Hepatocyte (in vitro differentiated cells): ENCODE data around the gene NLRP12. TPM values are rescaled to one million over a fixed set of nuclear protein-coding genes. Genes with fewer than 3 reads are reported as not detected.
"Not testable (repeated sequence)": the region's sequence is repeated elsewhere in the genome, so short reads cannot be mapped to it uniquely, and the experiment has no call there.

Source experiments
- DNase-seq: peaks from one replicate; pipeline ENCODE4 v3.0.0-alpha.2; 2016; ENCODE audit warnings: low spot score
- H2AFZ ChIP-seq: fragments of 200-600 bp; sonication (generic); 2 replicates; pipeline ENCODE4 v1.6.0; 2016; ENCODE audit warnings: antibody characterized with exemption, mild to moderate bottlenecking
- H3K27ac ChIP-seq: fragments of 200-600 bp; sonication (generic); 2 replicates; pipeline ENCODE4 v1.5.1; 2016; ENCODE audit warnings: mild to moderate bottlenecking
- H3K27me3 ChIP-seq: fragments of 200-600 bp; sonication (generic); 2 replicates; pipeline ENCODE4 v1.6.1; 2016
- H3K36me3 ChIP-seq: fragments of 200-600 bp; sonication (generic); replicated peaks from 2 replicates; pipeline ENCODE4 v1.5.1; 2016; ENCODE audit warnings: low read depth; ENCODE audit not compliant: insufficient read depth
- H3K4me1 ChIP-seq: fragments of 200-600 bp; sonication (generic); 2 replicates; pipeline ENCODE4 v1.5.1; 2016; ENCODE audit warnings: mild to moderate bottlenecking, moderate library complexity; ENCODE audit not compliant: insufficient read depth
- H3K4me2 ChIP-seq: fragments of 200-600 bp; sonication (generic); 2 replicates; pipeline ENCODE4 v1.6.0; 2016
- H3K4me3 ChIP-seq: fragments of 200-600 bp; sonication (generic); 2 replicates; pipeline ENCODE4 v1.5.1; 2016; ENCODE audit warnings: mild to moderate bottlenecking
- H3K79me2 ChIP-seq: fragments of 200-600 bp; sonication (generic); 2 replicates; pipeline ENCODE4 v1.6.0; 2017; ENCODE audit warnings: mild to moderate bottlenecking
- H3K9me2 ChIP-seq: fragments of 200-600 bp; sonication (generic); replicated peaks from 2 replicates; pipeline ENCODE4 v1.6.0; 2017; ENCODE audit warnings: mild to moderate bottlenecking; ENCODE audit not compliant: insufficient read depth
- H3K9me3 ChIP-seq: fragments of 200-600 bp; sonication (generic); 2 replicates; pipeline ENCODE4 v1.5.1; 2016; ENCODE audit warnings: low read depth, mild to moderate bottlenecking
- H4K20me1 ChIP-seq: fragments of 200-600 bp; sonication (generic); 2 replicates; pipeline ENCODE4 v1.6.0; 2016; ENCODE audit warnings: mild to moderate bottlenecking; ENCODE audit not compliant: insufficient read depth, poor library complexity, severe bottlenecking
- EZH2 ChIP-seq: fragments of 200-600 bp; sonication (generic); IDR thresholded peaks from 2 replicates; pipeline ENCODE4 v1.6.1; 2016; ENCODE audit warnings: antibody characterized with exemption, mild to moderate bottlenecking, borderline replicate concordance
- EZH2phosphoT487 ChIP-seq: fragments of 200-600 bp; sonication (generic); IDR thresholded peaks from one replicate; pipeline ENCODE4 v1.6.1; 2018; ENCODE audit warnings: antibody characterized with exemption, mild to moderate bottlenecking, low read depth, moderate library complexity; ENCODE audit not compliant: unreplicated experiment, severe bottlenecking
- WGBS: methylation state at CpG from one replicate; pipeline ENCODE4 v1.1.6; 2016; ENCODE audit warnings: low lambda C conversion rate; ENCODE audit errors: missing lambda C conversion rate; 5-methylcytosine and 5-hydroxymethylcytosine counted together
- polyA plus RNA-seq: library from polyadenylated mRNA; unstranded; fragments of >200 nt; fragmentation: Nextera tagmentation; extraction: Ambion mirVana; gene quantifications from 2 replicates; pipeline ENCODE4 v1.2.1, GENCODE V29; 2016
- total RNA-seq: library from RNA; depleted of rRNA; stranded (reverse); fragments of >200 nt; gene quantifications from 2 replicates; pipeline ENCODE4 v1.2.3, GENCODE V29; 2014
- TF ChIP-seq, protein P1 (sequence below): fragments of 200-600 bp; sonication (generic); IDR thresholded peaks from 2 replicates; pipeline ENCODE4 v1.5.1; 2016; ENCODE audit warnings: antibody characterized with exemption, mild to moderate bottlenecking; ENCODE audit not compliant: poor library complexity

NLRP12 gene
- total and polyA plus RNA-seq, 2 experiments from 2014 or later = not detected

DNA sequence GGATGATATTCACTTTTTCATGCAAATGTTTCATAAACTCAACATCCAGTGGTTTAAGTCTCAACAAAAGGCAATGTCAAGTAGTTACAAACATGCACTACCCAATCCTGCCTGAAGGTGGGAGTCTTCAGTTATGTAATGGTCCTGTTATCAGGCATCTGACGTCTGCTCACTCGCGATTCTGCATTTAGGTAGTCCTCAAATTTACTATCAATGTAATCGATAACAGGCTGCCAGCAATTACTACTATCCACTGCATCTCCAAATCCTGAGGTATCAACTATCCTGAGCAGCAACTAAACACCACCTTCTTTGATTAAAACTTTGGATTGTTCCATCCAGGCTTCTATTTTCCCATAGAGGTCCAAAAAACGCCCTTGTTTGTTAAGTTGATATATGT, 51.2 kb downstream of the NLRP12 start:
- peak; percentile 83 for DNase-seq
- Histone ChIP-seq H3K4me1 (no peaks in the 10 kb centered on the region), H3K4me2 (peak overlapping the region; percentile 38), H3K4me3 (no peak overlapping the region), H2AFZ (no peak overlapping the region), H3K27me3 (no peaks in the 10 kb centered on the region), H3K27ac (no peak overlapping the region), H3K36me3 (no peaks in the 10 kb centered on the region), H3K9me2 (no peaks in the 10 kb centered on the region), H4K20me1 (no peaks in the 10 kb centered on the region), H3K9me3 (no peaks in the 10 kb centered on the region), H3K79me2 (no peaks in the 10 kb centered on the region)
- TF ChIP-seq, protein P1, sequence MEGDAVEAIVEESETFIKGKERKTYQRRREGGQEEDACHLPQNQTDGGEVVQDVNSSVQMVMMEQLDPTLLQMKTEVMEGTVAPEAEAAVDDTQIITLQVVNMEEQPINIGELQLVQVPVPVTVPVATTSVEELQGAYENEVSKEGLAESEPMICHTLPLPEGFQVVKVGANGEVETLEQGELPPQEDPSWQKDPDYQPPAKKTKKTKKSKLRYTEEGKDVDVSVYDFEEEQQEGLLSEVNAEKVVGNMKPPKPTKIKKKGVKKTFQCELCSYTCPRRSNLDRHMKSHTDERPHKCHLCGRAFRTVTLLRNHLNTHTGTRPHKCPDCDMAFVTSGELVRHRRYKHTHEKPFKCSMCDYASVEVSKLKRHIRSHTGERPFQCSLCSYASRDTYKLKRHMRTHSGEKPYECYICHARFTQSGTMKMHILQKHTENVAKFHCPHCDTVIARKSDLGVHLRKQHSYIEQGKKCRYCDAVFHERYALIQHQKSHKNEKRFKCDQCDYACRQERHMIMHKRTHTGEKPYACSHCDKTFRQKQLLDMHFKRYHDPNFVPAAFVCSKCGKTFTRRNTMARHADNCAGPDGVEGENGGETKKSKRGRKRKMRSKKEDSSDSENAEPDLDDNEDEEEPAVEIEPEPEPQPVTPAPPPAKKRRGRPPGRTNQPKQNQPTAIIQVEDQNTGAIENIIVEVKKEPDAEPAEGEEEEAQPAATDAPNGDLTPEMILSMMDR = peak; percentile 68
- no peak for TF ChIP-seq EZH2
- 8% methylated on average over 5 of the region's 5 CpGs for WGBS

DNA sequence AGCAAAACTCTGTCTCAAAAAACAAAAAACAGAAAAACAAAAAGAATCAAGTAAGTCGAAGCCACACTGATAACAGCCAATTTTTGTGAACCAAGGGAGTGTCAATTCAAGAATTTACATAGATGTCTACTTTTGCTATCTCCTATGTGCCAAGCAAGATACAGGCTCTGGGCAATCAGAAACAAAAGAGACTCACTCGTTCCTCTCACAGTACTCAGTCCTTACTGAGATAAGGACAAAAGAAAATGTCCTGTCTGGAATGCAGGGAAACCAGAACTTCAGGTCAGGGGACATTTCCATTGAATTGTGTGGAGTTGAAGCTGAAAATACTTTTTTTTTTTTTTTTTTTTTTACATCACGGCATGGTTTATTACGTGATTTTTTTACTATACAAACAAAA, 53.0 kb downstream of the NLRP12 start:
- H4K20me1 ChIP-seq = no peaks in the 10 kb centered on the region
- H3K36me3 ChIP-seq = no peaks in the 10 kb centered on the region
- no peaks in the 10 kb centered on the region for H3K9me3 ChIP-seq
- H3K27me3 ChIP-seq = no peaks in the 10 kb centered on the region
- H3K9me2 ChIP-seq = no peaks in the 10 kb centered on the region
- TF ChIP-seq, protein P1 = no peak
- no peak for TF ChIP-seq EZH2phosphoT487
- no peaks in the 10 kb centered on the region for H3K79me2 ChIP-seq
- 33% methylated on average over 4 of the region's 4 CpGs for WGBS
- peak overlapping the region; percentile 68 for H3K27ac ChIP-seq
- peak; percentile 19 for DNase-seq
- no peak overlapping the region for H2AFZ ChIP-seq
- no peaks in the 10 kb centered on the region for H3K4me1 ChIP-seq
- no peak overlapping the region for H3K4me3 ChIP-seq
- peak overlapping the region; percentile 10 for H3K4me2 ChIP-seq

DNA sequence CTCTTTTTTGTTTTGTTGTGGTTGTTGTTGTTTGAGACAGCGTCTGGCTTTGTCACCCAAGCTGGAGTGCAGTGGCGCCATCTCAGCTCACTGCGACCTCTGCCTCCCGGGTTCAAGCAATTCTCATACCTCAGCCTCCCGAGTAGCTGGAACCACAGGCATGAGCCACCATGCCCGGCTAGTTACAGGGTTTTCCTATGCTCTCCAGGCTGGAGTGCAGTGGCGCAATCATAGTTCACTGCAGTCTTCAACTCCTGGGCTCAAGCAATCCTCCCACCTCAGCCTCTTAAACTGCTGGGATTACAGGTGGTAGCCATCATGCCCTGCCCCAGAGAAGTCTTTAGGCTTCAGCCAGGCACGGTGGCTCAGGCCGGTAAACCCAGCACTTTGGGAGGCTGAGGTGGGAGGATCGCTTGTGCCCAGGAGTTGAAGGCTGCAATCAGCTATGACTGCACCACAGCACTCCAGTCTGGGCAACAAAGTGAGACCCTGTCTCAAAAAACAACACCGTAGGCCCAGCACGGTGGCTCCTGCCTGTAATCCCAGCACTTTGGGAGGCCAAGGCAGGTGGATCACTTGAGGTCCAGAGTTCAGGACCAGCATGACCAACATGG, 54.3 kb downstream of the NLRP12 start:
- H2AFZ ChIP-seq, H3K36me3 ChIP-seq, DNase-seq, H3K27me3 ChIP-seq, H4K20me1 ChIP-seq, H3K79me2 ChIP-seq, H3K9me3 ChIP-seq, H3K4me1 ChIP-seq, H3K4me2 ChIP-seq, H3K4me3 ChIP-seq, H3K9me2 ChIP-seq: not testable (repeated sequence)
- WGBS = 93% methylated on average over 12 of the region's 12 CpGs
- peak overlapping the region; percentile 34 for H3K27ac ChIP-seq

GRCh38 chr19:53768401-53768800, 55.7 kb downstream of the NLRP12 start:
- Histone ChIP-seq H2AFZ (no peak overlapping the region), H3K9me3 (no peaks in the 10 kb centered on the region), H4K20me1 (no peaks in the 10 kb centered on the region), H3K79me2 (no peaks in the 10 kb centered on the region), H3K27ac (peak overlapping the region; percentile 79), H3K4me2 (no peak overlapping the region), H3K36me3 (no peaks in the 10 kb centered on the region), H3K4me1 (no peaks in the 10 kb centered on the region), H3K4me3 (no peak overlapping the region), H3K9me2 (no peaks in the 10 kb centered on the region), H3K27me3 (no peaks in the 10 kb centered on the region)
- WGBS = 99% methylated on average over 25 of the region's 27 CpGs
- no peak for DNase-seq
- TF ChIP-seq EZH2phosphoT487 = no peak
- no peak for TF ChIP-seq EZH2
- TF ChIP-seq, protein P1 = no peak

DNA sequence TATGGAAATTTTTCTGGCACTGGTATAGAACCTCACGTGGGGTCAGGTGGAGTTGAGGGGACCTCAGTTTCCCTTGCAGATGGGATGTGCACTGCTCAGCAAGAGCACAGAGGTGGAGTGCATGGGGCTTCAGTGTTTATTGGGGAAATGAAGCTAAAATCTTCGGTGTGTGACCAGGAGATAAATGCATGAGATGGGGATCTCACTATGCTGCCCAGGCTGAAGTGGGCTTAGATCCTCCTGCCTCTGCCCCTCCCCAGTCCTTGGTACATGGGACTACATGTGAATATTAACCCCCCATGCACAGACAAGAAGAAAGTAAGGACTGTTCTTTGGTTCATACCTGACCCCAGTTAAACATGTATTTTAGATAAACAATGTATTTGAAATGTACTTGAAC, 65.1 kb downstream of the NLRP12 start:
- not testable (repeated sequence) for H3K9me3 ChIP-seq, H3K27ac ChIP-seq, H4K20me1 ChIP-seq, H3K27me3 ChIP-seq, H3K9me2 ChIP-seq, H3K4me3 ChIP-seq, H3K4me2 ChIP-seq, H2AFZ ChIP-seq, H3K4me1 ChIP-seq, DNase-seq, H3K79me2 ChIP-seq, H3K36me3 ChIP-seq
- WGBS = 95% methylated on average over 2 of the region's 2 CpGs
